HG03097 (cell line): ENCODE results near the gene RAP1GDS1.

Experiments
- ATAC-seq: cut with Tn5 transposase; IDR thresholded peaks from one replicate; pipeline ENCODE4 v1.9.1; 2021; ENCODE audit not compliant: unreplicated experiment, low FRiP score

The RAP1GDS1 gene

GRCh38 chr4:98260579-98261404 is at the start of gene RAP1GDS1:
Gene RAP1GDS1 (plus strand): TSS chr4:98261384. CDS start chr4:98261566, 182 bp downstream.
- ATAC-seq: peak; percentile 92

- ATAC-seq: no peak
Measured at GRCh38 chr4:98222306-98222705, 38.9 kb upstream of the RAP1GDS1 start.

GRCh38 chr4:98226396-98226795 is 34.8 kb upstream of the RAP1GDS1 start:
- ATAC-seq: no peak

- no peak for ATAC-seq
Measured at GRCh38 chr4:98230961-98231360, 30.2 kb upstream of the RAP1GDS1 start.

- no peak for ATAC-seq
Measured at GRCh38 chr4:98232202-98232601, 29.0 kb upstream of the RAP1GDS1 start.

GRCh38 chr4:98237204-98237603 is 24.0 kb upstream of the RAP1GDS1 start:
- no peak for ATAC-seq

GRCh38 chr4:98242063-98242462 is 19.1 kb upstream of the RAP1GDS1 start:
- ATAC-seq: no peak

GRCh38 chr4:98242538-98242937 is 18.6 kb upstream of the RAP1GDS1 start:
- no peak for ATAC-seq

GRCh38 chr4:98245226-98245625 is 16.0 kb upstream of the RAP1GDS1 start:
- no peak for ATAC-seq

GRCh38 chr4:98248934-98249333 is 12.2 kb upstream of the RAP1GDS1 start:
- ATAC-seq: no peak

- ATAC-seq: no peak
Measured at GRCh38 chr4:98249831-98250230, 11.4 kb upstream of the RAP1GDS1 start.

- ATAC-seq: no peak
Measured at GRCh38 chr4:98253499-98253898, 7.7 kb upstream of the RAP1GDS1 start.

GRCh38 chr4:98260047-98260578 is 1.1 kb upstream of the RAP1GDS1 start:
- ATAC-seq: peak; percentile 9

- peak; percentile 13 for ATAC-seq
Measured at GRCh38 chr4:98261405-98262291, 464 bp downstream of the RAP1GDS1 start.

GRCh38 chr4:98262431-98262830 is 1.2 kb downstream of the RAP1GDS1 start:
- no peak for ATAC-seq

GRCh38 chr4:98267498-98267897 is 6.3 kb downstream of the RAP1GDS1 start:
- ATAC-seq: no peak

GRCh38 chr4:98275145-98275544 is 14.0 kb downstream of the RAP1GDS1 start:
- ATAC-seq: no peak

GRCh38 chr4:98283219-98284189 is 22.3 kb downstream of the RAP1GDS1 start:
- no peak for ATAC-seq

GRCh38 chr4:98284640-98285046 is 23.5 kb downstream of the RAP1GDS1 start:
- no peak for ATAC-seq

- no peak for ATAC-seq
Measured at GRCh38 chr4:98285676-98286075, 24.5 kb downstream of the RAP1GDS1 start.
